HFFc6 (cell line): ENCODE measurements around the gene MORC4. TPM values are rescaled to one million over a fixed set of nuclear protein-coding genes. Genes with fewer than 3 reads are reported as not detected.

ENCODE experiments used
- DNase-seq: peaks from one replicate; pipeline ENCODE4 v3.0.0-alpha.2; 2018
- H3K27ac Mint-ChIP-seq: 2 replicates; pipeline ENCODE4 v1.8.0; 2020; ENCODE audit warnings: mild to moderate bottlenecking, mixed read lengths
- H3K27me3 Mint-ChIP-seq: 2 replicates; pipeline ENCODE4 v1.8.0; 2021; ENCODE audit warnings: mild to moderate bottlenecking, moderate library complexity, mixed read lengths; ENCODE audit not compliant: insufficient read depth
- H3K36me3 Mint-ChIP-seq: 2 replicates; pipeline ENCODE4 v1.8.0; 2021; ENCODE audit warnings: low read depth, mixed read lengths
- H3K4me1 Mint-ChIP-seq: 2 replicates; pipeline ENCODE4 v1.8.0; 2020; ENCODE audit warnings: low read depth, mixed read lengths
- H3K4me3 Mint-ChIP-seq: 2 replicates; pipeline ENCODE4 v1.8.0; 2020; ENCODE audit warnings: mild to moderate bottlenecking, moderate library complexity, mixed read lengths
- H3K9me3 Mint-ChIP-seq: 2 replicates; pipeline ENCODE4 v1.8.0; 2020; ENCODE audit warnings: mild to moderate bottlenecking, mixed read lengths
- total RNA-seq, 6 experiments: library from RNA; stranded (reverse); fragmentation: NEBNext Ultra II Directional; extraction: Animal tissue kit (Norgen Biotek cat#: 25700); gene quantifications; 2 replicates in 1 of 6; 3 replicates in 5 of 6; pipeline ENCODE4 v1.2.3, GENCODE V29; 2021
- TF ChIP-seq, protein P1 (sequence below): fragments of 200-600 bp; sonication (generic); IDR thresholded peaks from 2 replicates; pipeline ENCODE4 v1.5.0; 2021; ENCODE audit warnings: antibody characterized with exemption, mild to moderate bottlenecking

The MORC4 gene
- total RNA-seq, 6 experiments from 2014 or later = 23.6 to 27.7 (median 25.4) TPM

GRCh38 chrX:106927700-106928099 is 72.3 kb downstream of the MORC4 start:
- TF ChIP-seq, protein P1, sequence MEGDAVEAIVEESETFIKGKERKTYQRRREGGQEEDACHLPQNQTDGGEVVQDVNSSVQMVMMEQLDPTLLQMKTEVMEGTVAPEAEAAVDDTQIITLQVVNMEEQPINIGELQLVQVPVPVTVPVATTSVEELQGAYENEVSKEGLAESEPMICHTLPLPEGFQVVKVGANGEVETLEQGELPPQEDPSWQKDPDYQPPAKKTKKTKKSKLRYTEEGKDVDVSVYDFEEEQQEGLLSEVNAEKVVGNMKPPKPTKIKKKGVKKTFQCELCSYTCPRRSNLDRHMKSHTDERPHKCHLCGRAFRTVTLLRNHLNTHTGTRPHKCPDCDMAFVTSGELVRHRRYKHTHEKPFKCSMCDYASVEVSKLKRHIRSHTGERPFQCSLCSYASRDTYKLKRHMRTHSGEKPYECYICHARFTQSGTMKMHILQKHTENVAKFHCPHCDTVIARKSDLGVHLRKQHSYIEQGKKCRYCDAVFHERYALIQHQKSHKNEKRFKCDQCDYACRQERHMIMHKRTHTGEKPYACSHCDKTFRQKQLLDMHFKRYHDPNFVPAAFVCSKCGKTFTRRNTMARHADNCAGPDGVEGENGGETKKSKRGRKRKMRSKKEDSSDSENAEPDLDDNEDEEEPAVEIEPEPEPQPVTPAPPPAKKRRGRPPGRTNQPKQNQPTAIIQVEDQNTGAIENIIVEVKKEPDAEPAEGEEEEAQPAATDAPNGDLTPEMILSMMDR = no peak
- no peaks in the 10 kb centered on the region for H3K9me3 Mint-ChIP-seq
- H3K4me3 Mint-ChIP-seq = no peak overlapping the region
- no peak overlapping the region for H3K27ac Mint-ChIP-seq
- no peak for DNase-seq
- no peaks in the 10 kb centered on the region; the same call in 1 of the 2 replicates for H3K27me3 Mint-ChIP-seq
- H3K4me1 Mint-ChIP-seq = peaks cover 12% of the 10 kb centered on the region
- no peaks in the 10 kb centered on the region for H3K36me3 Mint-ChIP-seq

GRCh38 chrX:106927023-106927422 is 73.0 kb downstream of the MORC4 start:
- TF ChIP-seq, protein P1 = no peak
- DNase-seq = no peak
- H3K4me1 Mint-ChIP-seq = peaks cover 5% of the 10 kb centered on the region
- no peaks in the 10 kb centered on the region; the same call in 1 of the 2 replicates for H3K27me3 Mint-ChIP-seq
- H3K9me3 Mint-ChIP-seq = no peaks in the 10 kb centered on the region
- no peak overlapping the region for H3K4me3 Mint-ChIP-seq
- no peaks in the 10 kb centered on the region for H3K36me3 Mint-ChIP-seq
- no peak overlapping the region for H3K27ac Mint-ChIP-seq

GRCh38 chrX:106921637-106922036 is 78.4 kb downstream of the MORC4 start:
- no peaks in the 10 kb centered on the region for H3K9me3 Mint-ChIP-seq
- TF ChIP-seq, protein P1 = no peak
- H3K36me3 Mint-ChIP-seq = no peaks in the 10 kb centered on the region
- no peak for DNase-seq
- no peak overlapping the region for H3K27ac Mint-ChIP-seq
- H3K4me1 Mint-ChIP-seq = peaks cover 18% of the 10 kb centered on the region
- H3K4me3 Mint-ChIP-seq = no peak overlapping the region
- H3K27me3 Mint-ChIP-seq = peaks cover 2% of the 10 kb centered on the region; the same call in 1 of the 2 replicates

DNA sequence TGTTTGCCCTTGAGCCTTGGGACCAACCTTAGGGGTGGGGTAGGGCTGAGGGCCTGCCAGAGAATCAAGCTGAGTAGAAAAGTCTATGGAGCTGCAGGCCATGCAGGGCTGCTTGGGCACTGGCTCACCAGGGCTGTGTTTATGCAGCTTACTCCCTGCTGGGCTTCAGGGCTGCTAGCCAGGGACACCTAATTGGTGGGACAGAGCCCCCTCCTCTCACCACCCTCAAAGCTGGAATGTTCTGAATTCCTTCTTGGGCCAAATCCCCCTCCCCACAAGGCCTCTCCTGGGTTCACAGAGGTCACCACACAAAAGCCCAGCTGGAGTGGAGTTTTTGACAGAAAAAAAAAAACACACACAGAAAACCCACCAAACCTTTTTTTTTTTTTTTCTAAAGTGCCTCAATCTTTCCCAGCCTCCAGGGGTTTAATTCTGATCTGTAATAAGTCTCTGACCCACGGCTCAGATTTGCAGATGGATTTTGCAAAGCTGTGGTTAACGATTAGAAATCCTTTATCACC is 80.0 kb downstream of the MORC4 start, which contains the start of gene CLDN2:
TSS of gene CLDN2 (plus strand) at position 471 of the 521 bp plus-strand sequence. CDS start 7,827 bp downstream, outside the sequence.
- no peaks in the 10 kb centered on the region for H3K36me3 Mint-ChIP-seq
- DNase-seq = no peak
- H3K27ac Mint-ChIP-seq = no peak within 1 kb of the TSS
- H3K4me1 Mint-ChIP-seq = peaks cover 18% of the 10 kb centered on the region
- no peaks in the 10 kb centered on the region for H3K9me3 Mint-ChIP-seq
- H3K4me3 Mint-ChIP-seq = no peak within 1 kb of the TSS
- TF ChIP-seq, protein P1 = no peak
- peaks cover 2% of the 10 kb centered on the region; the same call in 1 of the 2 replicates for H3K27me3 Mint-ChIP-seq

GRCh38 chrX:106917830-106918500 is 82.0 kb downstream of the MORC4 start:
- Mint-ChIP-seq H3K4me1 (peaks cover 18% of the 10 kb centered on the region), H3K36me3 (no peaks in the 10 kb centered on the region), H3K4me3 (no peak overlapping the region), H3K9me3 (no peaks in the 10 kb centered on the region), H3K27ac (no peak overlapping the region; the same call in 1 of the 2 replicates), H3K27me3 (peaks cover 2% of the 10 kb centered on the region)
- TF ChIP-seq, protein P1 = no peak
- DNase-seq = peak; percentile 34
